Sciatic nerve (tissue), 2 donors: ENCODE results near the gene FCSK. TPM values are rescaled to one million over a fixed set of nuclear protein-coding genes. Genes with fewer than 3 reads are reported as not detected.
"Not testable (repeated sequence)": the region's sequence is repeated elsewhere in the genome, so short reads cannot be mapped to it uniquely, and the experiment has no call there.

Source experiments
- ATAC-seq: fragments of 200-7000 bp; cut with Tn5 transposase; one replicate; pipeline ENCODE4 v1.9.1; 2020; ENCODE audit warnings: mild to moderate bottlenecking, moderate library complexity
- DNase-seq: peaks from one replicate; pipeline ENCODE4 v3.0.0-alpha.2; 2020; ENCODE audit warnings: low spot score
- intact Hi-C: fragments of 100-400 bp; cut with DNase I; formaldehyde crosslinking; loops from one replicate; pipeline ENCODE4 v1.14.2; 2022
- total RNA-seq: library from RNA; stranded (reverse); fragmentation: NEBNext Ultra II Directional; extraction: Animal tissue kit (Norgen Biotek cat#: 25700); gene quantifications from one replicate; pipeline ENCODE4 v1.2.1, GENCODE V29; 2021
- donor health status: DM: no; HTN: no; CAD: no.
- donor health status: DM: no; HTN: no; CAD: no.

The FCSK gene
- total RNA-seq, 1 donor from 2014 or later = 19.7 TPM

- ATAC-seq (no peak), DNase-seq (no peak)
- intact Hi-C loops = no loop called here
These were observed 6.3 kb upstream of the FCSK start for GRCh38 chr16:70448075-70448474.

- intact Hi-C loops, ATAC-seq, DNase-seq: not testable (repeated sequence)
These were observed 4.0 kb upstream of the FCSK start for GRCh38 chr16:70450142-70451003.

GRCh38 chr16:70451004-70451340 lies 3.4 kb upstream of the FCSK start:
- ATAC-seq, DNase-seq, intact Hi-C loops: not testable (repeated sequence)

- intact Hi-C loops = no loop called here
- DNase-seq (no peak), ATAC-seq (no peak)
These were observed 1.1 kb upstream of the FCSK start for GRCh38 chr16:70453117-70453891.

- intact Hi-C loops = no loop called here
- DNase-seq (no peak), ATAC-seq (peak; percentile 26)
These were observed 538 bp upstream of the FCSK start for GRCh38 chr16:70453892-70454221.

- DNase-seq = no peak
- intact Hi-C loops = no loop called here
- ATAC-seq = no peak
These were observed 1.5 kb downstream of the FCSK start for GRCh38 chr16:70455910-70456309.

GRCh38 chr16:70457446-70458166 lies 3.2 kb downstream of the FCSK start:
- no peak for DNase-seq
- intact Hi-C loops = no loop called here
- no peak for ATAC-seq

- no peak for ATAC-seq
These were observed 6.4 kb downstream of the FCSK start for GRCh38 chr16:70460737-70461261.

GRCh38 chr16:70463235-70463634 lies 8.8 kb downstream of the FCSK start:
- no peak for ATAC-seq
- intact Hi-C loops = no loop called here
- DNase-seq = no peak

More at GRCh38 chr16:70460737-70461261, 6.4 kb downstream of the FCSK start:
- no peak for DNase-seq
- intact Hi-C loops = no loop called here

- ATAC-seq (no peak), DNase-seq (no peak)
- intact Hi-C loops = no loop called here
These were observed 11.8 kb downstream of the FCSK start for GRCh38 chr16:70465999-70466804.

- intact Hi-C loops = no loop called here
- no peak for ATAC-seq
- DNase-seq = no peak
These were observed 12.3 kb downstream of the FCSK start for GRCh38 chr16:70466805-70467076.

- ATAC-seq (no peak), DNase-seq (no peak)
- intact Hi-C loops = no loop called here
These were observed 12.7 kb downstream of the FCSK start for GRCh38 chr16:70467113-70467512.

- intact Hi-C loops = no loop called here
- no peak for DNase-seq
- no peak for ATAC-seq
These were observed 13.2 kb downstream of the FCSK start for GRCh38 chr16:70467608-70468007.

- no peak for DNase-seq
- intact Hi-C loops = no loop called here
- no peak for ATAC-seq
These were observed 14.6 kb downstream of the FCSK start for GRCh38 chr16:70468776-70469525.

- DNase-seq (no peak), ATAC-seq (peak; percentile 11)
- intact Hi-C loops = no loop called here
These were observed 15.9 kb downstream of the FCSK start for GRCh38 chr16:70470141-70470926.

- ATAC-seq = peak; percentile 66
- intact Hi-C loops = no loop called here
- peak; percentile 68 for DNase-seq
These were observed 16.5 kb downstream of the FCSK start for GRCh38 chr16:70470927-70471341.

- ATAC-seq (no peak), DNase-seq (no peak)
- intact Hi-C loops = no loop called here
These were observed 18.5 kb downstream of the FCSK start for GRCh38 chr16:70472786-70473433.
